Panc1 (cell line): ENCODE data around the gene ADCY2.

Experiments used
- CTCF ChIP-seq: fragments of 450-650 bp; IDR thresholded peaks from 2 replicates; pipeline ENCODE4 v1.5.1; 2017; ENCODE audit warnings: mild to moderate bottlenecking
- POLR2AphosphoS5 ChIP-seq: IDR thresholded peaks from 2 replicates; pipeline ENCODE4 v1.6.1; 2012; ENCODE audit warnings: mild to moderate bottlenecking, low read depth, low read length, moderate library complexity
- REST ChIP-seq, 2 experiments: IDR thresholded peaks; 2 replicates each; pipeline ENCODE4 v1.6.1; 2011 to 2012; ENCODE audit warnings: low read depth in 2 of 2, control low read depth in 1 of 2, low read length in 1 of 2, mild to moderate bottlenecking in 1 of 2, moderate library complexity in 1 of 2; ENCODE audit not compliant: insufficient read depth in 1 of 2
- SIN3A ChIP-seq: IDR thresholded peaks from 2 replicates; pipeline ENCODE4 v1.6.1; 2012; ENCODE audit warnings: low read depth, mild to moderate bottlenecking, low read length, moderate library complexity, borderline replicate concordance; ENCODE audit not compliant: insufficient read depth
- TCF7L2 ChIP-seq: IDR thresholded peaks from 2 replicates; pipeline ENCODE4 v1.6.1; 2011; ENCODE audit warnings: mild to moderate bottlenecking, low read depth, low read length, inconsistent platforms

GRCh38 chr5:7855611-7856010, 459.7 kb downstream of the ADCY2 start:
- TF ChIP-seq CTCF (no peak), TCF7L2 (no peak), POLR2AphosphoS5 (no peak), SIN3A (no peak), REST (IDR thresholded peaks at IDR 0.05; ENCODE audit: insufficient read depth in 1 of 2, low read depth in 2 of 2, low read length in 1 of 2) (no peak)
